HCEC 1CT (cell line): Measurements from ENCODE around the gene SARNP.
A peak's percentile ranks its signal among the peaks of the same experiment; 100 is the strongest.
"Not testable (repeated sequence)": the region's sequence is repeated elsewhere in the genome, so short reads cannot be mapped to it uniquely, and the experiment has no call there.

Source experiments
- DNase-seq: peaks from one replicate; pipeline ENCODE4 v3.0.0-alpha.2; 2017

The SARNP gene

GRCh38 chr12:55817345-55818139 lies at the start of gene SARNP, which contains the start of gene ORMDL2:
SARNP (minus strand) TSS chr12:55817724; CDS start chr12:55817701, 23 bp downstream.
ORMDL2 (plus strand) TSS chr12:55818041; CDS start chr12:55819000, 959 bp downstream.
- peak; percentile 100 for DNase-seq

- DNase-seq = not testable (repeated sequence)
Measured at GRCh38 chr12:55866454-55867004, 49.0 kb upstream of the SARNP start.

- DNase-seq = no peak
Measured at GRCh38 chr12:55865327-55865726, 47.8 kb upstream of the SARNP start.

- DNase-seq = not testable (repeated sequence)
Measured at GRCh38 chr12:55862931-55863330, 45.4 kb upstream of the SARNP start.

- no peak for DNase-seq
Measured at GRCh38 chr12:55862286-55862685, 44.8 kb upstream of the SARNP start.

- no peak for DNase-seq
Measured at GRCh38 chr12:55861871-55862270, 44.3 kb upstream of the SARNP start.

GRCh38 chr12:55861396-55861795 lies 43.9 kb upstream of the SARNP start:
- no peak for DNase-seq

GRCh38 chr12:55852740-55853139 lies 35.2 kb upstream of the SARNP start:
- DNase-seq = no peak

- no peak for DNase-seq
Measured at GRCh38 chr12:55850893-55851292, 33.4 kb upstream of the SARNP start.

- DNase-seq = no peak
Measured at GRCh38 chr12:55850401-55850800, 32.9 kb upstream of the SARNP start.

GRCh38 chr12:55849616-55850343 lies 32.3 kb upstream of the SARNP start:
- DNase-seq = no peak

- peak; percentile 100 for DNase-seq
Measured at GRCh38 chr12:55847603-55848291, 30.2 kb upstream of the SARNP start.

- peak; percentile 78 for DNase-seq
Measured at GRCh38 chr12:55847033-55847432, 29.5 kb upstream of the SARNP start.

GRCh38 chr12:55845785-55846496 lies 28.4 kb upstream of the SARNP start:
- DNase-seq = no peak

GRCh38 chr12:55845361-55845760 lies 27.8 kb upstream of the SARNP start:
- DNase-seq = no peak

GRCh38 chr12:55844961-55845360 lies 27.4 kb upstream of the SARNP start:
- no peak for DNase-seq

GRCh38 chr12:55843431-55843830 lies 25.9 kb upstream of the SARNP start:
- DNase-seq = no peak

GRCh38 chr12:55842681-55843429 lies 25.3 kb upstream of the SARNP start, which contains the start of gene MMP19:
MMP19 (minus strand) TSS chr12:55842936; CDS start chr12:55842830, 106 bp downstream.
- peak; percentile 88 for DNase-seq

GRCh38 chr12:55840581-55841351 lies 23.2 kb upstream of the SARNP start:
- no peak for DNase-seq

GRCh38 chr12:55839345-55840140 lies 22.0 kb upstream of the SARNP start:
- no peak for DNase-seq
